CD4-positive, CD25-positive, alpha-beta regulatory T cell (primary cell): ENCODE results near the gene SYT1. TPM values are rescaled to one million over a fixed set of nuclear protein-coding genes. Genes with fewer than 3 reads are reported as not detected.

Source experiments
- ATAC-seq, 2 donors: fragments of 150-1000 bp; cut with Tn5 transposase; one replicate each; pipeline ENCODE4 v1.10.0; 2021; ENCODE audit warnings: low read depth in 2 of 2, moderate number of reproducible peaks in 2 of 2, moderate library complexity in 1 of 2
- DNase-seq, 3 donors: peaks; one replicate each; pipeline versions ENCODE4 v3.0.0 to v3.0.0-alpha.2; 2012 to 2022; ENCODE audit warnings: mixed read lengths in 1 of 3
- H3K27ac ChIP-seq: one replicate; pipeline ENCODE4 v1.7.0; 2013; ENCODE audit warnings: mild to moderate bottlenecking, low read length; ENCODE audit not compliant: insufficient read depth, poor library complexity, severe bottlenecking
- H3K27me3 ChIP-seq: one replicate; pipeline ENCODE4 v1.7.0; 2013; ENCODE audit warnings: low read length; ENCODE audit not compliant: control insufficient read depth, insufficient read depth
- H3K36me3 ChIP-seq: one replicate; pipeline ENCODE4 v1.7.0; 2013; ENCODE audit warnings: mild to moderate bottlenecking, low read length, moderate library complexity; ENCODE audit not compliant: control insufficient read depth, insufficient read depth
- H3K4me1 ChIP-seq: 2 replicates; pipeline ENCODE4 v1.7.0; 2013; ENCODE audit warnings: mild to moderate bottlenecking, low read length; ENCODE audit not compliant: insufficient read depth, control insufficient read depth, poor library complexity, severe bottlenecking
- H3K4me3 ChIP-seq: one replicate; pipeline ENCODE4 v1.7.0; 2013; ENCODE audit warnings: low read depth, mild to moderate bottlenecking, low read length, moderate library complexity
- H3K9me3 ChIP-seq, 2 experiments: 1 replicate in 1 of 2; 2 replicates in 1 of 2; pipeline ENCODE4 v1.7.0; 2013; ENCODE audit warnings: low read length in 2 of 2, mild to moderate bottlenecking in 1 of 2, moderate library complexity in 1 of 2; ENCODE audit not compliant: control insufficient read depth in 2 of 2
- H3K27ac Mint-ChIP-seq, 3 donors: one replicate each; pipeline ENCODE4 v1.8.0; 2020 to 2022; ENCODE audit warnings: mild to moderate bottlenecking in 3 of 3, mixed read lengths in 3 of 3, moderate library complexity in 2 of 3
- H3K27me3 Mint-ChIP-seq: one replicate; pipeline ENCODE4 v1.8.0; 2022; ENCODE audit warnings: mild to moderate bottlenecking, mixed read lengths
- H3K36me3 Mint-ChIP-seq: one replicate; pipeline ENCODE4 v1.8.0; 2020; ENCODE audit warnings: mixed read lengths
- H3K4me1 Mint-ChIP-seq, 4 donors: one replicate each; pipeline ENCODE4 v1.8.0; 2020 to 2022; ENCODE audit warnings: mixed read lengths in 4 of 4, mild to moderate bottlenecking in 1 of 4
- H3K4me3 Mint-ChIP-seq, 4 donors: one replicate each; pipeline ENCODE4 v1.8.0; 2020 to 2022; ENCODE audit warnings: mild to moderate bottlenecking in 4 of 4, mixed read lengths in 4 of 4, moderate library complexity in 3 of 4
- H3K9me3 Mint-ChIP-seq, 7 donors: one replicate each; pipeline ENCODE4 v1.8.0; 2020 to 2022; ENCODE audit warnings: mixed read lengths in 7 of 7, mild to moderate bottlenecking in 3 of 7, moderate library complexity in 2 of 7
- polyA plus RNA-seq, 4 donors: library from polyadenylated mRNA; unstranded; fragments of 300-500 nt; fragmentation: Illumina TruSeq; gene quantifications; one replicate each; pipeline ENCODE4 v1.2.3, GENCODE V29; 2021
- total RNA-seq: library from RNA; stranded (reverse); gene quantifications from one replicate; pipeline ENCODE4 v1.2.3, GENCODE V29; 2022

SYT1 gene
- total and polyA plus RNA-seq, 5 donors from 2014 or later = not detected

DNA sequence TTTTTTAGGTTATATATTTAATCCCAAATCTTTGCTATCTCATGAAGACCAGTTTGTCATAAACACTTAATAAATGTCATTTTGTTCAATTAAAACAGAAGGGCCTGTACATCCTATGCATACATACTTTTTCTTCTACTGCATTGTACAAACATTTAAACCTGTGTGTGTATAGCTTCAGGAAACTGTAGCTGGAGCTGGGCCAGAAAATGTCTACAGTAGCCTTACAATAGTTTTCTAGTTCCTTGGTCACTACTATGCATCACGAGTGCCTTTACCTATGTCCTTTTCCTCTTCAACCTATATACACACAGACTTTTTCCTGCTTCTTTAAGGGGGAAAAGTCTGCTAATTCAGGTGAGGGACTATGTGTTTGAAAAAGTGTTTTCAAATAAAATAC lies 523.4 kb downstream of the SYT1 start:
- Histone ChIP-seq H3K36me3 (no peaks in the 10 kb centered on the region), H3K9me3 (peaks cover 0 to 2% of the 10 kb centered on the region in 2 experiments), H3K4me1 (no peaks in the 10 kb centered on the region), H3K27me3 (no peaks in the 10 kb centered on the region), H3K4me3 (no peak overlapping the region), H3K27ac (no peak overlapping the region)
- no peaks in the 10 kb centered on the region for H3K4me1 Mint-ChIP-seq
- no peaks in the 10 kb centered on the region for H3K27me3 Mint-ChIP-seq
- no peak overlapping the region for H3K27ac Mint-ChIP-seq
- no peak overlapping the region for H3K4me3 Mint-ChIP-seq
- no peak for DNase-seq
- no peaks in the 10 kb centered on the region for H3K36me3 Mint-ChIP-seq
- H3K9me3 Mint-ChIP-seq = peaks cover 0 to 5% (median 0%) of the 10 kb centered on the region in 7 donors
- no peak for ATAC-seq

DNA sequence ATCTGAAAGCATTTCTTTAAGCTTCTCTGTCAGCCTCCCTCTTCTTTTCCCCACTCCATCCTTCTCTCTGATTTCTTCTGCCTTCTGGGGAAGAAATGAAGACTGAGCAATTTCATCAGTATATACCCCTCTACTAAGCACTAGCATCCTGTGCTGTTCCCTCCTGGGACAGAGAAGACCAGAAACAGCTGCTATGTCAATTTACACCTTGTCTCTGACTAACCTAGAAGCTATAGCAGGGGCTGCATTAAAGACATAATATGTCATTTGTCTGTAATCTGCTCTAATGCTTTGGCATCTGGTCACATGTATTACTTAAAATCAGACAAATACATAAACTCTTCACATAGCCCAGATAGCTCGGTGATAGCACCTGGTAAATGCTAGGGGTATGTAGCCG lies 529.3 kb downstream of the SYT1 start:
- no peak for ATAC-seq
- H3K9me3 ChIP-seq = peaks cover 0 to 2% of the 10 kb centered on the region in 2 experiments
- no peaks in the 10 kb centered on the region for H3K4me1 Mint-ChIP-seq

DNA sequence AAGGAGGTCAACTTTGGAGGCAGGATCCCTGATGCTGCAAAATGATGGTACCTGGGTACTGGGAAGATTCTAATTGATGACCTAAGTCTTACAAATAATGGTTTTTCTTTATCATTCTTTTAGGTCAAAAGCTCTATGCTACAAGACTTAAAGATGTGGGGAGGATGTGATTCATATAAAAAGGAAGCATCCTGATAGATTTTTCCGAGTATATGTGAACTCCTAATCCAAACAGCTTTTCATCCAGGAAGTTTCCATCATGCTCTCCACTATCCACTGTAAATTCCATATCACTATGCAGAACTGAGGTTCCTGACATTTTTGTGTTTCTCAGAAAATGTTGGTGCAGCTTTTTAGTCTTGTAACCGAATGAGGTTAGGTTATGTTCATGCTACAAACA lies 533.0 kb downstream of the SYT1 start:
- no peak overlapping the region for H3K4me3 ChIP-seq
- no peaks in the 10 kb centered on the region for H3K36me3 ChIP-seq
- Mint-ChIP-seq H3K4me3 (no peak overlapping the region), H3K4me1 (no peaks in the 10 kb centered on the region), H3K27ac (no peak overlapping the region), H3K36me3 (no peaks in the 10 kb centered on the region), H3K9me3 (peaks cover 0 to 4% (median 0%) of the 10 kb centered on the region in 7 donors), H3K27me3 (no peaks in the 10 kb centered on the region)
- no peak overlapping the region for H3K27ac ChIP-seq
- ATAC-seq (no peak), DNase-seq (no peak)
- no peaks in the 10 kb centered on the region for H3K27me3 ChIP-seq
- no peaks in the 10 kb centered on the region for H3K9me3 ChIP-seq
- H3K4me1 ChIP-seq = no peaks in the 10 kb centered on the region

More for the DNA sequence above, 529.3 kb downstream of the SYT1 start:
- no peak overlapping the region for H3K4me3 Mint-ChIP-seq
- H3K9me3 Mint-ChIP-seq = peaks cover 0 to 4% (median 0%) of the 10 kb centered on the region in 7 donors
- Histone ChIP-seq H3K27ac (no peak overlapping the region), H3K4me3 (no peak overlapping the region), H3K36me3 (no peaks in the 10 kb centered on the region), H3K4me1 (no peaks in the 10 kb centered on the region), H3K27me3 (no peaks in the 10 kb centered on the region)
- no peak overlapping the region for H3K27ac Mint-ChIP-seq
- DNase-seq = no peak
- H3K27me3 Mint-ChIP-seq = no peaks in the 10 kb centered on the region
- no peaks in the 10 kb centered on the region for H3K36me3 Mint-ChIP-seq

DNA sequence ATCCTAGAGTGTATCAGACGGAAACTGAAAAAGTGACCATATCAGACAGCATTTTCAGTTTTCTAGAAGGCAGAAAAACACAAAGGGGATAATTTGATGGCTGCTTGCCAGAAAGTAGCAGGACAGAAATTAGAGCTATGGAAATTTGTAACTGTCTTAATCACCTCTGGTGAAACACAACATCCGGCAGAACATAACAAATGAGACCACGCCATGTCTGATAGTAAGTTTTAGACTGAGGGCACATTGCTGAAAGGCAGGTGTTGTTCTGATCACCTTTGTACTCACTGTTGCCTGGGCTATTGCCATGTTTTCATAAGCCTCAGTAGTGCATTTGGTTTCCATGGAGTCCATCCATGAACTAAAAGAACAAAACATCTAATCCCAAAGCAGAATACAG lies 535.9 kb downstream of the SYT1 start:
- no peak overlapping the region for H3K4me3 ChIP-seq
- no peaks in the 10 kb centered on the region for H3K27me3 ChIP-seq
- H3K4me1 Mint-ChIP-seq = no peaks in the 10 kb centered on the region
- H3K36me3 Mint-ChIP-seq = no peaks in the 10 kb centered on the region
- no peak overlapping the region for H3K4me3 Mint-ChIP-seq
- no peaks in the 10 kb centered on the region for H3K27me3 Mint-ChIP-seq
- no peak overlapping the region for H3K27ac ChIP-seq
- H3K4me1 ChIP-seq = no peaks in the 10 kb centered on the region
- no peaks in the 10 kb centered on the region for H3K36me3 ChIP-seq
- no peaks in the 10 kb centered on the region for H3K9me3 ChIP-seq
- DNase-seq (no peak), ATAC-seq (no peak)
- H3K9me3 Mint-ChIP-seq = peaks cover 0 to 5% (median 0%) of the 10 kb centered on the region in 7 donors
- no peak overlapping the region for H3K27ac Mint-ChIP-seq

DNA sequence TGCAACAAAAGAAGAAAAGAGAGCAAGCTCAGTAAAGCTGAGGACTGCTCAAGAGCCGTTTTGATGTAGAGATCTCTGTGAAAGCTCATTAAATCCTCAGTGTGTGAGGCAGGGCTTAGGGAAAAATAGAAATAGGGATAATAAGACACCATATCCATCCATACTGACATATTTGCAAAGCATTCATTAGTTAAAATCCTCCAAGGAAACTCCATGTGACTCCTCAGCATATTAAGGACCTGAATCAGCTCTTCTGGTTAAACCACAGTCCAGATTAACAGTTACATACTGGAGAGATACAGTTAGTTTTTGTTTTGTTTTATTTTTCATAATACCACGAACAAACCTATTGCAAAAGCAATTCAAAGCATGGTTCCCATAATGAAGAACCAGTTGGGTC lies 538.0 kb downstream of the SYT1 start:
- DNase-seq (no peak), ATAC-seq (no peak)
- no peaks in the 10 kb centered on the region for H3K36me3 ChIP-seq
- Mint-ChIP-seq H3K36me3 (no peaks in the 10 kb centered on the region), H3K9me3 (peaks cover 0 to 5% (median 0%) of the 10 kb centered on the region in 7 donors), H3K4me1 (no peaks in the 10 kb centered on the region), H3K4me3 (peak overlapping the region in 1 of 4 donors; percentile 44), H3K27ac (no peak overlapping the region), H3K27me3 (no peaks in the 10 kb centered on the region)
- no peaks in the 10 kb centered on the region for H3K4me1 ChIP-seq
- no peak overlapping the region for H3K4me3 ChIP-seq
- no peaks in the 10 kb centered on the region for H3K27me3 ChIP-seq
- H3K27ac ChIP-seq = no peak overlapping the region
- H3K9me3 ChIP-seq = no peaks in the 10 kb centered on the region

DNA sequence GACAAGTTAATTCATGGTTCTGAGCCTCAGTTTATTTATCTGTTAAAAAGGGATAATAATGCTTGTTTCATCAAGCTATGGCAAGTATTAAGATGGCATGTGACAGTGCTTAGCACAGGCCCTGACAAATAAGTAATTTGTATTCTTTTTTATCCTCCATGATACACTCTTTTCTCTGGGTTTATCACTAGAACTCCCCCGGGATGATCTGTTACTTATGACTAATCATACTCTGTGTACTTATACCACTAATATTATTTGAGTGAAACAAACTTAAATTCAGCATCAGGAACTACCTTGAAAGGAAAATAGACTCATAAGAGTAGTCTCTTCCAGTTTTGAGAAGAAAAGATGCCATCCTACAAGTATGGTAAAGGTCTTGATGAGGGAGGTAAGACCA lies 542.4 kb downstream of the SYT1 start:
- Histone ChIP-seq H3K4me3 (no peak overlapping the region), H3K4me1 (no peaks in the 10 kb centered on the region), H3K9me3 (no peaks in the 10 kb centered on the region), H3K36me3 (no peaks in the 10 kb centered on the region), H3K27ac (no peak overlapping the region), H3K27me3 (no peaks in the 10 kb centered on the region)
- DNase-seq = no peak
- Mint-ChIP-seq H3K27me3 (no peaks in the 10 kb centered on the region), H3K4me3 (no peak overlapping the region), H3K4me1 (no peaks in the 10 kb centered on the region), H3K27ac (no peak overlapping the region), H3K36me3 (no peaks in the 10 kb centered on the region), H3K9me3 (peaks cover 0 to 8% (median 0%) of the 10 kb centered on the region in 7 donors)
- ATAC-seq = no peak

DNA sequence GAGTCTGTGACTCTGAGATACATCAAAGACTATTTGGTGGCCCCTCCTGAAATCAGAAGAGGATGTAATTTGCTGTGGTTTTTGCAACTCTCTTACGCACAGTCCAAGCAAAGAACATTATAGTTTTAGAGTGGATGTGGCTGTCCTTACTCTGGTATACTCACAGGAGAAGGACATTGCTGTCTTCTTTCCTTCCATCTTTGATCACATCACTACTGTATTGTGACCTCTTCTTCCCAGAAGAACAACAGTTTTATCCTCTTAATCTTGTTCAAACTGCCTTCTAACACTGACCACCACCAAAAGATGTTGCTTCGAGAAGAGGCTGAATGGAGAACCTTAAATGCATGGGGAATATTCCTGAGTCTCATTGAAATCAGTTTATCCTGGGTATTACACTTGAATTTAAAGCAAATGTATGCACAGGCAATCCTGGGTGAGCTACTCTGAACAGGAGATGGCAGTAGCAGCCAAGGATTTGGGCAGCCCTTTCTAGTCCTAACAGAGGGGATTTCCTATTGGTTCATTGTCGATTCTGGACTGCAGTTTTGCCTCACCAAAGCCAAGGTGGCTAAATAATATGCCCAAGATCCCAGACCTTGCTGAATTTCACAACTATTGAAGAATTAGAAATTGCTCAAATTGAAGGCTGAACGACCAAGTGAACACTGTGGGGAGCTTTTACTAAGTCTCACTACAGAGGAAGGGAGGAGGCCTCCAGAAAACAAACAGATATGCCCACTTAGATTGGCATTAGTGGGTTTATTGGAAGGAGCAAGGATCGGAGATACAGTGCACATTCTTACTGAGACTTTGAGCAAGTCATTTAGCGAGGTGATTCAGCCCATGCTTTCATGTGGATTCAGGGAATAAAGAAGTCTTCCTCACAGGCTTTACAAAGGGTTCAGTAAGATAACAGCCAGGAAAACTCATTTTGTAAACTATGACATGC lies 543.4 kb downstream of the SYT1 start:
- peak in 1 of 3 donors; percentile 1 for DNase-seq

DNA sequence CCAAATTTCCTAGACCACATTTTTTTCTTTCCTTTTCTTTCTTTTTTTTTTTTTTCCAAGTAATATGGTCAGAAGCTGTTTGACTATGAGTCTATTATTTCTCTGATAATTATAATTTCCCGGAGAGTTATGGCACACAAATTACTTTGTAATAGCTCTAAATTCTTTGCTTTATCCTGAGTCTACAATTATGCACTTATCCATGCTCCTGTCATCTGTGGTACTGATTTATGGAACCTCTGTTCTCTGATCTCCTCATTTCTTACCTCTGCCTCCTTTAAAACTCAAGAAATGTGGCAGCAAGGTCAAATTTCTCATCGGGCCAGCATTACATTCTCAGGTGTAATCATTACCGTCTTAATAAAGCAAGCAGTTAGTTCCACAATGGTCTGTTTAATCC lies 544.1 kb downstream of the SYT1 start:
- Mint-ChIP-seq H3K27me3 (no peaks in the 10 kb centered on the region), H3K4me1 (no peaks in the 10 kb centered on the region), H3K4me3 (no peak overlapping the region), H3K9me3 (peaks cover 0 to 5% (median 0%) of the 10 kb centered on the region in 7 donors), H3K27ac (no peak overlapping the region), H3K36me3 (no peaks in the 10 kb centered on the region)
- ATAC-seq (no peak), DNase-seq (no peak)
- Histone ChIP-seq H3K4me1 (no peaks in the 10 kb centered on the region), H3K9me3 (no peaks in the 10 kb centered on the region), H3K27ac (no peak overlapping the region), H3K4me3 (no peak overlapping the region), H3K27me3 (no peaks in the 10 kb centered on the region), H3K36me3 (no peaks in the 10 kb centered on the region)

More for the DNA sequence above, 543.4 kb downstream of the SYT1 start:
- Histone ChIP-seq H3K27me3 (no peaks in the 10 kb centered on the region), H3K9me3 (no peaks in the 10 kb centered on the region), H3K27ac (no peak overlapping the region), H3K4me3 (no peak overlapping the region), H3K36me3 (no peaks in the 10 kb centered on the region), H3K4me1 (no peaks in the 10 kb centered on the region)
- peaks cover 0 to 7% (median 0%) of the 10 kb centered on the region in 7 donors for H3K9me3 Mint-ChIP-seq
- no peaks in the 10 kb centered on the region for H3K36me3 Mint-ChIP-seq
- no peak for ATAC-seq
- H3K27ac Mint-ChIP-seq = no peak overlapping the region
- H3K27me3 Mint-ChIP-seq = no peaks in the 10 kb centered on the region
- H3K4me1 Mint-ChIP-seq = no peaks in the 10 kb centered on the region
- H3K4me3 Mint-ChIP-seq = no peak overlapping the region
